ENCODE results near the gene PTPN18. TPM values are rescaled to one million over a fixed set of nuclear protein-coding genes. Genes with fewer than 3 reads are reported as not detected.
"Not testable (repeated sequence)": the region's sequence is repeated elsewhere in the genome, so short reads cannot be mapped to it uniquely, and the experiment has no call there.

The PTPN18 gene
- 12.9 TPM for total RNA-seq

GRCh38 chr2:130355578-130356431 lies at the start of gene PTPN18:
Gene PTPN18 (plus strand): TSS chr2:130356056. CDS start chr2:130356108, 52 bp downstream.
- peak; percentile 28 for DNase-seq

GRCh38 chr2:130307850-130308249 lies 48.0 kb upstream of the PTPN18 start:
- DNase-seq = no peak

GRCh38 chr2:130310881-130311280 lies 45.0 kb upstream of the PTPN18 start:
- no peak for DNase-seq

GRCh38 chr2:130313812-130314334 lies 42.0 kb upstream of the PTPN18 start:
- DNase-seq = no peak

GRCh38 chr2:130314377-130314776 lies 41.5 kb upstream of the PTPN18 start:
- no peak for DNase-seq

GRCh38 chr2:130316596-130316995 lies 39.3 kb upstream of the PTPN18 start:
- DNase-seq = no peak

GRCh38 chr2:130318906-130319305 lies 37.0 kb upstream of the PTPN18 start:
- DNase-seq = no peak

GRCh38 chr2:130319536-130319935 lies 36.3 kb upstream of the PTPN18 start:
- no peak for DNase-seq

- no peak for DNase-seq
These were observed 27.9 kb upstream of the PTPN18 start for GRCh38 chr2:130327703-130328527.

- no peak for DNase-seq
These were observed 27.1 kb upstream of the PTPN18 start for GRCh38 chr2:130328710-130329109.

GRCh38 chr2:130332271-130333073 lies 23.4 kb upstream of the PTPN18 start:
- DNase-seq = peak; percentile 64

GRCh38 chr2:130333253-130333652 lies 22.6 kb upstream of the PTPN18 start:
- DNase-seq = not testable (repeated sequence)

GRCh38 chr2:130334026-130334425 lies 21.8 kb upstream of the PTPN18 start:
- DNase-seq = no peak

GRCh38 chr2:130335226-130335625 lies 20.6 kb upstream of the PTPN18 start:
- DNase-seq = no peak

- peak; percentile 1 for DNase-seq
These were observed 19.5 kb upstream of the PTPN18 start for GRCh38 chr2:130336150-130336876.

GRCh38 chr2:130336877-130337734 lies 18.8 kb upstream of the PTPN18 start:
- peak; percentile 42 for DNase-seq

- DNase-seq = no peak
These were observed 18.0 kb upstream of the PTPN18 start for GRCh38 chr2:130337735-130338325.

GRCh38 chr2:130338793-130339345 lies 17.0 kb upstream of the PTPN18 start:
- no peak for DNase-seq

- DNase-seq = no peak
These were observed 15.7 kb upstream of the PTPN18 start for GRCh38 chr2:130339885-130340745.

All from skin of body (tissue), 2 donors.